CD4-positive, alpha-beta T cell (primary cell): ENCODE measurements around the gene CXXC5. TPM values are rescaled to one million over a fixed set of nuclear protein-coding genes. Genes with fewer than 3 reads are reported as not detected.

Experiments used
- ATAC-seq: fragments of 200-7000 bp; cut with Tn5 transposase; one replicate; pipeline ENCODE4 v1.10.0; 2022; ENCODE audit warnings: mild to moderate bottlenecking; ENCODE audit not compliant: poor library complexity
- CTCF ChIA-PET: fragments of 350-600 bp; sonication (Branson Sonifier 250); formaldehyde crosslinking; loops from one replicate; lab custom pipeline; 2021; ENCODE audit warnings: antibody characterized with exemption, inconsistent platforms; lab: Charles Lee
- POLR2A ChIA-PET: fragments of 350-600 bp; sonication (Branson Sonifier 250); formaldehyde crosslinking; loops from one replicate; lab custom pipeline; 2021; ENCODE audit warnings: antibody characterized with exemption, inconsistent platforms; lab: Charles Lee
- DNase-seq, 14 experiments: peaks; one replicate each; pipeline ENCODE4 v3.0.0-alpha.2; 2013 to 2020; ENCODE audit warnings: mixed read lengths in 2 of 14
- H3K27ac ChIP-seq, 2 donors: one replicate each; pipeline versions ENCODE4 v1.5.1 to v1.7.0; 2013; ENCODE audit warnings: low read length in 2 of 2, low read depth in 1 of 2, mild to moderate bottlenecking in 1 of 2
- H3K27me3 ChIP-seq, 2 experiments: 1 replicate in 1 of 2; 2 replicates in 1 of 2; pipeline versions ENCODE4 v1.6.1 to v1.7.0; 2013; ENCODE audit warnings: low read length in 2 of 2, control low read depth in 1 of 2, mild to moderate bottlenecking in 1 of 2, moderate library complexity in 1 of 2; ENCODE audit not compliant: insufficient read depth in 2 of 2, control insufficient read depth in 1 of 2
- H3K36me3 ChIP-seq: one replicate; pipeline ENCODE4 v1.6.1; 2013; ENCODE audit warnings: low read length, control low read depth; ENCODE audit not compliant: insufficient read depth
- H3K4me1 ChIP-seq: one replicate; pipeline ENCODE4 v1.6.1; 2013; ENCODE audit warnings: low read length, control low read depth; ENCODE audit not compliant: insufficient read depth
- H3K4me3 ChIP-seq: one replicate; pipeline ENCODE4 v1.5.1; 2013; ENCODE audit warnings: mild to moderate bottlenecking, low read length, moderate library complexity
- H3K9me3 ChIP-seq, 2 experiments: 1 replicate in 1 of 2; 2 replicates in 1 of 2; pipeline versions ENCODE4 v1.6.1 to v1.7.0; 2013; ENCODE audit warnings: low read length in 2 of 2, mild to moderate bottlenecking in 2 of 2, control low read depth in 1 of 2, moderate library complexity in 1 of 2; ENCODE audit not compliant: control insufficient read depth in 1 of 2, insufficient read depth in 1 of 2
- H3K27ac Mint-ChIP-seq: one replicate; pipeline ENCODE4 v1.8.0; 2020; ENCODE audit warnings: mixed read lengths
- H3K27me3 Mint-ChIP-seq: one replicate; pipeline ENCODE4 v1.8.0; 2021; ENCODE audit warnings: mixed read lengths
- H3K36me3 Mint-ChIP-seq: one replicate; pipeline ENCODE4 v1.8.0; 2021; ENCODE audit warnings: low read depth, mixed read lengths
- H3K4me1 Mint-ChIP-seq: one replicate; pipeline ENCODE4 v1.8.0; 2021; ENCODE audit warnings: low read depth, mixed read lengths
- H3K4me3 Mint-ChIP-seq: one replicate; pipeline ENCODE4 v1.8.0; 2020; ENCODE audit warnings: mild to moderate bottlenecking, mixed read lengths
- H3K9me3 Mint-ChIP-seq: one replicate; pipeline ENCODE4 v1.8.0; 2020; ENCODE audit warnings: mixed read lengths
- intact Hi-C, 2 experiments: fragments of 100-400 bp; cut with DNase I in 1 of 2; cut with micrococcal nuclease in 1 of 2; formaldehyde crosslinking; loops; one replicate each; pipeline versions ENCODE4 v1.15.1 to v1.9.0; 2023 to 2025; cut with DNase I, micrococcal nuclease
- total RNA-seq, 174 experiments: library from RNA in 2 of 174; stranded (reverse) in 2 of 174; gene quantifications; one replicate each; pipeline ENCODE4 v1.2.3 and lab custom pipeline; 2021 to 2026
- TF ChIP-seq, protein P1 (sequence below): fragments of 200-600 bp; IDR thresholded peaks from one replicate; pipeline ENCODE4 v1.8.0; 2022; ENCODE audit warnings: antibody characterized with exemption, mild to moderate bottlenecking

The CXXC5 gene
- total RNA-seq, 2 experiments from 2014 or later, result 1.9 to 2.7 TPM

DNA sequence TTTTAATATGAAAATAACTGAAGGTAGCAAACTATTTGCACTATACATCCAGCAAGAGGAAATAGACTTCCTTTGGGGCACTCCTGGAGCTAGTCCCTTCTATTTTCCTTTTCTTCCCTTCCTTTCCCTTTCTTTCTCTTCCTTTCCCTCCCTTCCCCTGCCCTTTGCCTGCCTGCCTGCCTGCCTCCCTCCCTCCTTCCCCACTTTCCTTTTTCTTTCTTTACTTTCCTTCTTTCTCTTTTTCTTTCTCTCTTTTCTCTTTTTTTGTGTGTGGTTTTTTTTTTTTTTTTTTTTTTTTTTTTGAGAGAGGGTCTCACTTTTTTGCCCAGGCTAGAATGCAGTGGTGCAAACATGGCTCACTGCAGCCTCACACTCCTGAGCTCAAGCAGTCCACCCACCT is 17.3 kb upstream of the CXXC5 start:
- Mint-ChIP-seq H3K27me3 (no peaks in the 10 kb centered on the region), H3K36me3 (peaks cover 46% of the 10 kb centered on the region), H3K27ac (no peak overlapping the region), H3K4me3 (no peak overlapping the region), H3K4me1 (peaks cover 30% of the 10 kb centered on the region), H3K9me3 (no peaks in the 10 kb centered on the region)
- no peaks in the 10 kb centered on the region for H3K9me3 ChIP-seq
- no peaks in the 10 kb centered on the region for H3K27me3 ChIP-seq
- CTCF ChIA-PET, result interaction anchor here (0.7 to 11.4 kb wide), 2 partner anchors 136 to 1284 kb away, joined by 4 to 172 read pairs; no protein-coding TSS in a partner anchor
- TF ChIP-seq, protein P1, sequence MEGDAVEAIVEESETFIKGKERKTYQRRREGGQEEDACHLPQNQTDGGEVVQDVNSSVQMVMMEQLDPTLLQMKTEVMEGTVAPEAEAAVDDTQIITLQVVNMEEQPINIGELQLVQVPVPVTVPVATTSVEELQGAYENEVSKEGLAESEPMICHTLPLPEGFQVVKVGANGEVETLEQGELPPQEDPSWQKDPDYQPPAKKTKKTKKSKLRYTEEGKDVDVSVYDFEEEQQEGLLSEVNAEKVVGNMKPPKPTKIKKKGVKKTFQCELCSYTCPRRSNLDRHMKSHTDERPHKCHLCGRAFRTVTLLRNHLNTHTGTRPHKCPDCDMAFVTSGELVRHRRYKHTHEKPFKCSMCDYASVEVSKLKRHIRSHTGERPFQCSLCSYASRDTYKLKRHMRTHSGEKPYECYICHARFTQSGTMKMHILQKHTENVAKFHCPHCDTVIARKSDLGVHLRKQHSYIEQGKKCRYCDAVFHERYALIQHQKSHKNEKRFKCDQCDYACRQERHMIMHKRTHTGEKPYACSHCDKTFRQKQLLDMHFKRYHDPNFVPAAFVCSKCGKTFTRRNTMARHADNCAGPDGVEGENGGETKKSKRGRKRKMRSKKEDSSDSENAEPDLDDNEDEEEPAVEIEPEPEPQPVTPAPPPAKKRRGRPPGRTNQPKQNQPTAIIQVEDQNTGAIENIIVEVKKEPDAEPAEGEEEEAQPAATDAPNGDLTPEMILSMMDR, result no peak
- H3K4me1 ChIP-seq, result peaks cover 23% of the 10 kb centered on the region
- POLR2A ChIA-PET, result no interaction called here
- DNase-seq (no peak), ATAC-seq (no peak)
- intact Hi-C loops, result loop anchor here (5.0 to 10.0 kb wide), 3 partner anchors 54 to 214 kb away; no protein-coding TSS in a partner anchor
- no peak overlapping the region for H3K4me3 ChIP-seq
- no peak overlapping the region for H3K27ac ChIP-seq
- peaks cover 42% of the 10 kb centered on the region for H3K36me3 ChIP-seq

DNA sequence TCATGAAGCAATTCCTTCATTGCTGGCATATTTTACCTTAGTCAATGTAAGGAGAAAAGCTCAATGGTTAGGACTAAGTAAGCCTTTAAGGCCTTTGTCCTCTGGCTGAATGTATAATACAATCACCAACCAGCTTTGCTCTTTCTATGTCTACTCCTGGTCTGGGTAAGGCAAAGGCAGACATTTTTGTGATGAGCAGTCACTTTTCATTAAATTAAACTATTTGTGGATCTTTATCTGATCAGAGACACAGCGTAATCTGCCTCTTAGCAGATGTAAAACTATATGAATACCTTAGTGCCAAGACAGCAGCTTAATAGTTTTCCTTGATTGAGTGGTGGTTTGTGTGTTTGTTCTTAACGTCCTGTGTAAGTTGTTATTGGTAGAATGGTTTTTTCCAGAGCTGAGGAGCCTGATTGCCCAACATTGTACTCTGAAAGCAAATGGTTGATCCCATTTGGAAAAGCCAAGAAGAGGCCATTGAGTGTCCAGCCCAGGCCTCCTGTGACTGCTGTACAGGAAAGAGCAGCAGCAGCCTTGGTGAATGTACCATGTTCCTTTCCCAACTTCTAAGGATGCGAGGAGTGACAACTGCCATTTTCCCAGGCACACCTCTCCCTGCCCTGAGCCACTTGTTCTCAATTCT is 16.5 kb upstream of the CXXC5 start:
- no peak overlapping the region for H3K27ac ChIP-seq
- no peaks in the 10 kb centered on the region for H3K27me3 Mint-ChIP-seq
- no peaks in the 10 kb centered on the region for H3K9me3 ChIP-seq
- ATAC-seq (no peak), DNase-seq (no peak)
- H3K27me3 ChIP-seq, result no peaks in the 10 kb centered on the region
- H3K36me3 Mint-ChIP-seq, result peaks cover 38% of the 10 kb centered on the region
- peaks cover 31% of the 10 kb centered on the region for H3K4me1 ChIP-seq
- no peak overlapping the region for H3K4me3 Mint-ChIP-seq
- H3K27ac Mint-ChIP-seq, result no peak overlapping the region
- TF ChIP-seq, protein P1, result no peak
- H3K9me3 Mint-ChIP-seq, result no peaks in the 10 kb centered on the region
- H3K4me1 Mint-ChIP-seq, result peaks cover 38% of the 10 kb centered on the region
- H3K4me3 ChIP-seq, result no peak overlapping the region
- intact Hi-C loops, result loop anchor here (5.0 to 10.0 kb wide), 3 partner anchors 54 to 213 kb away; no protein-coding TSS in a partner anchor
- CTCF ChIA-PET, result interaction anchor here (2.2 to 11.4 kb wide), 2 partner anchors 18 to 135 kb away, joined by 22 to 172 read pairs; partner anchors contain the start of gene CXXC5
- POLR2A ChIA-PET, result interaction anchor here (1.5 to 2.8 kb wide), 2 partner anchors 56 to 66 kb away, joined by 3 to 8 read pairs; no protein-coding TSS in a partner anchor
- peaks cover 34% of the 10 kb centered on the region for H3K36me3 ChIP-seq

DNA sequence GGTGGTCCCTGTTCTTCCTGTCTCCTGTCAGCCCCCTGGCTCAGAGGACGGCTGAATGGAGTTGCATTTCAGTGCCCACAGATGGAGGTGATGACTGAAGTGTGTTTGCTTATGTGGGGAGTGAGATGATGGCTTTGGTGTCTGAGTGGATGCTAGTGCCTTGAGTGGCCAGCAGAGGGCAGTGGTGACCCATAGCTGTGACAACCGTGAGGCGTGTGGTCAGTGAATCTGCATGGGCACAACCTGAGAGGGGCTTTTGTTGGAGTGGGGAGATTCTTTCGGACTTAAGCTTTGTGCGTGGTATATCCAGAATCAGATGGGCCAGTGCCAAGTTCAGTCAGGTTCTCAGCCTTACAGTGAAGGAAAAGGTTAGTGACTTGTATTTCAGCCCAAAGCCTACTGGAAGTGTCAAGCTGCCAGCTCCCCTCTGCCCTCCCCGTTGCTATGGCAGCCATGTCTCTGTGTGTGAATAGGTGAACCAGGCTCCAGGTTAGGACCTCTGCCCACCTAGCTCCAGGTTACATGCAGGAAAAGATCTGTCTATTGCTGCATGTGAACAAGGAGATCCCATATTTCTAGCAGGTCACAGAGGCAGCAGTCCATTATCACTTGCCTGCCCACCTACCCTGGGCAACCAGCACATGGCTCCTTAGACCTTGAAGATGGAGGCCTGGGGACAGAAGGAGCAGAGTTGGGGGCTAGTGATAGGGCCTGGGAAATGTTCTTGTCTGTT is 14.7 kb upstream of the CXXC5 start:
- intact Hi-C loops, result loop anchor here (1.0 to 10.0 kb wide), 5 partner anchors 56 to 211 kb away; no protein-coding TSS in a partner anchor

More for the DNA sequence above, 14.7 kb upstream of the CXXC5 start:
- H3K36me3 Mint-ChIP-seq, result peaks cover 20% of the 10 kb centered on the region
- peaks cover 37% of the 10 kb centered on the region for H3K4me1 Mint-ChIP-seq
- Histone ChIP-seq H3K36me3 (peaks cover 17% of the 10 kb centered on the region), H3K9me3 (no peaks in the 10 kb centered on the region), H3K27me3 (no peaks in the 10 kb centered on the region), H3K4me3 (no peak overlapping the region), H3K27ac (no peak overlapping the region), H3K4me1 (peaks cover 49% of the 10 kb centered on the region)
- H3K9me3 Mint-ChIP-seq, result no peaks in the 10 kb centered on the region
- H3K4me3 Mint-ChIP-seq, result no peak overlapping the region
- CTCF ChIA-PET, result interaction anchor here (0.6 to 11.4 kb wide), 15 partner anchors 17 to 556 kb away, joined by 3 to 172 read pairs (median 4); partner anchors contain the start of genes CXXC5 and UBE2D2
- peak; percentile 47 for ATAC-seq
- no peak overlapping the region for H3K27ac Mint-ChIP-seq
- DNase-seq, result peak; percentile 39 to 87 (median 54)
- POLR2A ChIA-PET, result interaction anchor here (1.1 to 2.8 kb wide), 7 partner anchors 12 to 140 kb away, joined by 3 to 8 read pairs (median 3); partner anchors contain the start of gene UBE2D2
- TF ChIP-seq, protein P1, result peak; percentile 89
- H3K27me3 Mint-ChIP-seq, result no peaks in the 10 kb centered on the region
